SK-N-SH treated with all-trans-retinoic acid at 6 μM for 48 hours (cell line): ENCODE results near the gene NSUN7.

ENCODE experiments used
- BACH2 ChIP-seq: fragments of 250-450 bp; sonication (Bioruptor Pico); IDR thresholded peaks from 2 replicates; pipeline ENCODE4 v1.9.0; 2021; ENCODE audit warnings: mild to moderate bottlenecking, borderline replicate concordance
- CSDC2 ChIP-seq: fragments of 250-450 bp; sonication (Bioruptor Pico); IDR thresholded peaks from 2 replicates; pipeline ENCODE4 v1.5.0; 2020; ENCODE audit warnings: mild to moderate bottlenecking, moderate library complexity
- ZC3H10 ChIP-seq: fragments of 250-450 bp; sonication (Bioruptor Pico); IDR thresholded peaks from 2 replicates; pipeline ENCODE4 v1.5.1; 2021; ENCODE audit warnings: mild to moderate bottlenecking, moderate library complexity
- TF ChIP-seq, protein P1 (sequence below): fragments of 250-450 bp; sonication (Bioruptor Pico); IDR thresholded peaks from 2 replicates; pipeline ENCODE4 v1.8.0; 2020; ENCODE audit warnings: mild to moderate bottlenecking, moderate library complexity, borderline replicate concordance
- TF ChIP-seq, protein P2 (sequence below): fragments of 250-450 bp; sonication (Bioruptor Pico); IDR thresholded peaks from 2 replicates; pipeline ENCODE4 v1.5.1; 2020; ENCODE audit warnings: low read depth, mild to moderate bottlenecking, moderate library complexity
- TF ChIP-seq, protein P3 (sequence below): fragments of 250-450 bp; sonication (Bioruptor Pico); IDR thresholded peaks from 2 replicates; pipeline ENCODE4 v1.8.0; 2021; ENCODE audit warnings: low read depth, mild to moderate bottlenecking, moderate library complexity, borderline replicate concordance
- TF ChIP-seq, protein P4 (sequence below): fragments of 250-450 bp; sonication (Bioruptor Pico); IDR thresholded peaks from 2 replicates; pipeline ENCODE4 v1.5.1; 2021; ENCODE audit warnings: mild to moderate bottlenecking, moderate library complexity

GRCh38 chr4:40721730-40722171 is 28.0 kb upstream of the NSUN7 start:
- TF ChIP-seq, protein P1, sequence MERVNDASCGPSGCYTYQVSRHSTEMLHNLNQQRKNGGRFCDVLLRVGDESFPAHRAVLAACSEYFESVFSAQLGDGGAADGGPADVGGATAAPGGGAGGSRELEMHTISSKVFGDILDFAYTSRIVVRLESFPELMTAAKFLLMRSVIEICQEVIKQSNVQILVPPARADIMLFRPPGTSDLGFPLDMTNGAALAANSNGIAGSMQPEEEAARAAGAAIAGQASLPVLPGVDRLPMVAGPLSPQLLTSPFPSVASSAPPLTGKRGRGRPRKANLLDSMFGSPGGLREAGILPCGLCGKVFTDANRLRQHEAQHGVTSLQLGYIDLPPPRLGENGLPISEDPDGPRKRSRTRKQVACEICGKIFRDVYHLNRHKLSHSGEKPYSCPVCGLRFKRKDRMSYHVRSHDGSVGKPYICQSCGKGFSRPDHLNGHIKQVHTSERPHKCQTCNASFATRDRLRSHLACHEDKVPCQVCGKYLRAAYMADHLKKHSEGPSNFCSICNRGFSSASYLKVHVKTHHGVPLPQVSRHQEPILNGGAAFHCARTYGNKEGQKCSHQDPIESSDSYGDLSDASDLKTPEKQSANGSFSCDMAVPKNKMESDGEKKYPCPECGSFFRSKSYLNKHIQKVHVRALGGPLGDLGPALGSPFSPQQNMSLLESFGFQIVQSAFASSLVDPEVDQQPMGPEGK (CRISPR knock-in tag) = no peak
- no peak for TF ChIP-seq BACH2 (CRISPR knock-in tag)
- TF ChIP-seq, protein P2, sequence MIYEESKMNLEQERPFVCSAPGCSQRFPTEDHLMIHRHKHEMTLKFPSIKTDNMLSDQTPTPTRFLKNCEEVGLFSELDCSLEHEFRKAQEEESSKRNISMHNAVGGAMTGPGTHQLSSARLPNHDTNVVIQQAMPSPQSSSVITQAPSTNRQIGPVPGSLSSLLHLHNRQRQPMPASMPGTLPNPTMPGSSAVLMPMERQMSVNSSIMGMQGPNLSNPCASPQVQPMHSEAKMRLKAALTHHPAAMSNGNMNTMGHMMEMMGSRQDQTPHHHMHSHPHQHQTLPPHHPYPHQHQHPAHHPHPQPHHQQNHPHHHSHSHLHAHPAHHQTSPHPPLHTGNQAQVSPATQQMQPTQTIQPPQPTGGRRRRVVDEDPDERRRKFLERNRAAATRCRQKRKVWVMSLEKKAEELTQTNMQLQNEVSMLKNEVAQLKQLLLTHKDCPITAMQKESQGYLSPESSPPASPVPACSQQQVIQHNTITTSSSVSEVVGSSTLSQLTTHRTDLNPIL (CRISPR knock-in tag) = no peak
- TF ChIP-seq ZC3H10 = no peak
- TF ChIP-seq, protein P3, sequence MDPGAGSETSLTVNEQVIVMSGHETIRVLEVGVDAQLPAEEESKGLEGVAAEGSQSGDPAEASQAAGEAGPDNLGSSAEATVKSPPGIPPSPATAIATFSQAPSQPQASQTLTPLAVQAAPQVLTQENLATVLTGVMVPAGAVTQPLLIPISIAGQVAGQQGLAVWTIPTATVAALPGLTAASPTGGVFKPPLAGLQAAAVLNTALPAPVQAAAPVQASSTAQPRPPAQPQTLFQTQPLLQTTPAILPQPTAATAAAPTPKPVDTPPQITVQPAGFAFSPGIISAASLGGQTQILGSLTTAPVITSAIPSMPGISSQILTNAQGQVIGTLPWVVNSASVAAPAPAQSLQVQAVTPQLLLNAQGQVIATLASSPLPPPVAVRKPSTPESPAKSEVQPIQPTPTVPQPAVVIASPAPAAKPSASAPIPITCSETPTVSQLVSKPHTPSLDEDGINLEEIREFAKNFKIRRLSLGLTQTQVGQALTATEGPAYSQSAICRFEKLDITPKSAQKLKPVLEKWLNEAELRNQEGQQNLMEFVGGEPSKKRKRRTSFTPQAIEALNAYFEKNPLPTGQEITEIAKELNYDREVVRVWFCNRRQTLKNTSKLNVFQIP (CRISPR knock-in tag) = no peak
- TF ChIP-seq CSDC2 (CRISPR knock-in tag) = no peak
- TF ChIP-seq, protein P4, sequence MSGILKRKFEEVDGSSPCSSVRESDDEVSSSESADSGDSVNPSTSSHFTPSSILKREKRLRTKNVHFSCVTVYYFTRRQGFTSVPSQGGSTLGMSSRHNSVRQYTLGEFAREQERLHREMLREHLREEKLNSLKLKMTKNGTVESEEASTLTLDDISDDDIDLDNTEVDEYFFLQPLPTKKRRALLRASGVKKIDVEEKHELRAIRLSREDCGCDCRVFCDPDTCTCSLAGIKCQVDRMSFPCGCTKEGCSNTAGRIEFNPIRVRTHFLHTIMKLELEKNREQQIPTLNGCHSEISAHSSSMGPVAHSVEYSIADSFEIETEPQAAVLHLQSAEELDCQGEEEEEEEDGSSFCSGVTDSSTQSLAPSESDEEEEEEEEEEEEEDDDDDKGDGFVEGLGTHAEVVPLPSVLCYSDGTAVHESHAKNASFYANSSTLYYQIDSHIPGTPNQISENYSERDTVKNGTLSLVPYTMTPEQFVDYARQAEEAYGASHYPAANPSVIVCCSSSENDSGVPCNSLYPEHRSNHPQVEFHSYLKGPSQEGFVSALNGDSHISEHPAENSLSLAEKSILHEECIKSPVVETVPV = no peak
